ENCODE measurements around the gene UCKL1. TPM values are rescaled to one million over a fixed set of nuclear protein-coding genes. Genes with fewer than 3 reads are reported as not detected.
"Not testable (repeated sequence)": the region's sequence is repeated elsewhere in the genome, so short reads cannot be mapped to it uniquely, and the experiment has no call there.

The UCKL1 gene
- total RNA-seq, 1 experiment from 2014 or later, result 47.4 TPM

DNA sequence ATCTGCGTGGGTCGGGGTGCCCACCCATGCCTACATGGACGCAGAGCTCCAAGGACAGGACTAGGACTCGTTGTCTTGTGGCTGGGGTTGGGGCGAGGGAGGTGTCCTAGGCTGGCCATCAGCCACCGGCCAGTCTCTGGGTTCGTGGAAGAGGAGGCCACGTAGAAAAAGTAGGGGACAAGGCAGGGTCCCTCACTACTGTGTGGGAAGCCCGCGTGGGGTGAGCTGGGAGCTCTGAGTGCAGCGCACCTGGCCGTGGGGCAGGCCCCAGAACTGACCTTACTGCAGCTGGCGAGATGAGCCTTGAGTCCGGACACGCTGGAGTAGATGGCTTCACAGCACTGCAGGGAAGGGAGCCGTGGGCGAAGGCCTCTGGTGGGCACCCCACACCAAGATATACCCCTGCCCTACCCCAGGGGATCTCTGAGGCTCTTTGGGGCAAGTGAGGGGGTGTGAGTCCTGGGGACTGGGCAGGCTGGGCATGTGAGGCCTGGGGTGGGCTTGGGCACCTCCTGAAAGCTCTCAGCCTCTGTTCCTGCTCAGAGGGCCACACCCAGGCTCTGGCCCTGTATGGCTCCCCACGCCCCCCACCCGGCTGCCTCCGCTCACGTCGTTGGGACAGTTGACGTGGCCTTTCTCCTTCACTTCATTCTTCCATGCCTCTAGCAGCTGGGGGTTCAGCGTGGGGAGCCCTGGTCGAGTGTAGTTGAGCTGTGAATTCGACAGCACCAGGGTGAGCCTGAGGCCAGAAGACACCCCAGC, 5.6 kb upstream of the UCKL1 start:
- no peak for ATAC-seq
- in situ Hi-C loops (cut with HindIII; ENCODE audit: low pct_unique_long_range_greater_than_20kb, low sequenced_read_pairs) (no loop called here), intact Hi-C loops (cut with micrococcal nuclease; ENCODE audit: unreplicated experiment) (no loop called here)
- no peak for TF ChIP-seq TCF7L2 (IDR thresholded peaks at IDR 0.05; ENCODE audit: low read depth, low read length)
- TF ChIP-seq, protein P1, sequence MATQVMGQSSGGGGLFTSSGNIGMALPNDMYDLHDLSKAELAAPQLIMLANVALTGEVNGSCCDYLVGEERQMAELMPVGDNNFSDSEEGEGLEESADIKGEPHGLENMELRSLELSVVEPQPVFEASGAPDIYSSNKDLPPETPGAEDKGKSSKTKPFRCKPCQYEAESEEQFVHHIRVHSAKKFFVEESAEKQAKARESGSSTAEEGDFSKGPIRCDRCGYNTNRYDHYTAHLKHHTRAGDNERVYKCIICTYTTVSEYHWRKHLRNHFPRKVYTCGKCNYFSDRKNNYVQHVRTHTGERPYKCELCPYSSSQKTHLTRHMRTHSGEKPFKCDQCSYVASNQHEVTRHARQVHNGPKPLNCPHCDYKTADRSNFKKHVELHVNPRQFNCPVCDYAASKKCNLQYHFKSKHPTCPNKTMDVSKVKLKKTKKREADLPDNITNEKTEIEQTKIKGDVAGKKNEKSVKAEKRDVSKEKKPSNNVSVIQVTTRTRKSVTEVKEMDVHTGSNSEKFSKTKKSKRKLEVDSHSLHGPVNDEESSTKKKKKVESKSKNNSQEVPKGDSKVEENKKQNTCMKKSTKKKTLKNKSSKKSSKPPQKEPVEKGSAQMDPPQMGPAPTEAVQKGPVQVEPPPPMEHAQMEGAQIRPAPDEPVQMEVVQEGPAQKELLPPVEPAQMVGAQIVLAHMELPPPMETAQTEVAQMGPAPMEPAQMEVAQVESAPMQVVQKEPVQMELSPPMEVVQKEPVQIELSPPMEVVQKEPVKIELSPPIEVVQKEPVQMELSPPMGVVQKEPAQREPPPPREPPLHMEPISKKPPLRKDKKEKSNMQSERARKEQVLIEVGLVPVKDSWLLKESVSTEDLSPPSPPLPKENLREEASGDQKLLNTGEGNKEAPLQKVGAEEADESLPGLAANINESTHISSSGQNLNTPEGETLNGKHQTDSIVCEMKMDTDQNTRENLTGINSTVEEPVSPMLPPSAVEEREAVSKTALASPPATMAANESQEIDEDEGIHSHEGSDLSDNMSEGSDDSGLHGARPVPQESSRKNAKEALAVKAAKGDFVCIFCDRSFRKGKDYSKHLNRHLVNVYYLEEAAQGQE (IDR thresholded peaks at IDR 0.05; ENCODE audit: insufficient read depth in 1 of 2, low read depth in 2 of 2, low read length in 1 of 2), result no peak
- DNase-seq (ENCODE audit: low read depth, low spot score), result no peak
- H3K9me3 ChIP-seq (ENCODE audit: control insufficient read depth, insufficient read depth, low read depth, low read length), result no peaks in the 10 kb centered on the region
- no peak overlapping the region for H3K27ac ChIP-seq (ENCODE audit: low read length)
- H3K4me1 ChIP-seq (ENCODE audit: control insufficient read depth, insufficient read depth, low read length), result peaks cover 15% of the 10 kb centered on the region
- CTCF ChIA-PET, result no interaction called here
- H3K27me3 ChIP-seq (ENCODE audit: control insufficient read depth, insufficient read depth, low read length), result no peaks in the 10 kb centered on the region
- no peak overlapping the region for H3K4me3 ChIP-seq (ENCODE audit: low read depth in 2 of 2, low read length in 2 of 2)
- POLR2A ChIA-PET, result no interaction called here
- H3K36me3 ChIP-seq (ENCODE audit: control insufficient read depth, insufficient read depth, low read length), result no peaks in the 10 kb centered on the region
- BruUV-seq (replicated peaks), result no TSS peak

DNA sequence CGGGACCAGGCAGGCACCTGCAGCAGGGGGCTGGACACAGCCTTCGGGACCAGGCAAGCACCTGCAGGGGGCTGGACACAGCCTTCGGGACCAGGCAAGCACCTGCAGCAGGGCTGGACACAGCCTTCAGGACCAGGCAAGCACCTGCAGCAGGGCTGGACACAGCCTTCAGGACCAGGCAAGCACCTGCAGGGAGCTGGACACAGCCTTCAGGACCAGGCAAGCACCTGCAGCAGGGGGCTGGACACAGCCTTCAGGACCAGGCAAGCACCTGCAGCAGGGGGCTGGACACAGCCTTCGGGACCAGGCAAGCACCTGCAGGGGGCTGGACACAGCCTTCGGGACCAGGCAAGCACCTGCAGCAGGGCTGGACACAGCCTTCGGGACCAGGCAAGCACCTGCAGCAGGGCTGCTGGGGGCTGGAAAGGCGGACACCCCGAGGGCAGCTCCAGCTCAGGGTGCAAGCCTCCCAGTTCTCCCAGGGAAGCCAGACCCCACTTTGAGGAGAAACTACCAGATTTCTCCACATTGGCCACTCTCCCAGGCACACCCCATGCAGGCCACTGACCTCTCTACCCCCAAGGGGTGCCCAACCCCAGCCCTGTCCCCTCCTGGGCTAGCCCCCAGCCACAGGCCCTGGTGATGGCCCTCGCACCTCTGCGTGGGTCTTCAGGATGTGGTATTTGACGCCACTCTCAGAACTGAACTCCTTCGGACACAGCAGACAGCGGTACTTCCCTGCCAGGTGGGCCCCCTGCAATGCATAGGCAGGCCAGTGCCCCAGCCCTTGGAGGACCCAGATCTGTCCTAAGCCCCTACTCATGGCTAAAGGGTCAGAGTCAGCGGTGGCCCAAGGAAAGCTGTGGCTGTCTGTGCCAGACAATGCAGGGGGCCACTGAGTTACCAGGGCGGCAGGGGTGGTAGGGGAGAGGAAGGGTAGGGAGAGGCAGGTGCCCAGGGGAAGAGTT, 4.7 kb upstream of the UCKL1 start:
- BruUV-seq (replicated peaks); POLR2A ChIA-PET: not testable (repeated sequence)

DNA sequence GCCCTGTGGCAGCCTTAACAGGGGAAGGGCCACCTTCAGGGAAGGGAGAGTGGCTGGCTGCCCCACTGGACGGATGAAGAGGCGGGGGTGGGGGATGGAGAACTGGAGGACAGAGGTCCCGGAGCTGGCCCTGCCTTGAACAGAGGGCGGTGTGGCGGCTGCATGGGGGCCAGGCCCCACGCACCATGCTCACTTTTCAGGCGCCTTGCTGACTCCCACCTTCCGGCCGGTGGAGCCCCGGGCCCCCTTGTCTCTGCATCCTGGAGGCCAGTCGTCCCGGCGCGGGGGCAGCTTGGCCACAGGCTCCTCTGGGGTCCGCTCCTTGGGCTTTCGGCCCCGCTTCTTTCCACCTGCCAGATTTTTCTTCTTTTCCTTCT, 3.5 kb upstream of the UCKL1 start:
- Histone ChIP-seq H3K27ac (ENCODE audit: low read length) (no peak overlapping the region), H3K4me3 (ENCODE audit: low read depth in 2 of 2, low read length in 2 of 2) (no peak overlapping the region), H3K27me3 (ENCODE audit: control insufficient read depth, insufficient read depth, low read length) (no peaks in the 10 kb centered on the region), H3K4me1 (ENCODE audit: control insufficient read depth, insufficient read depth, low read length) (peaks cover 16% of the 10 kb centered on the region), H3K36me3 (ENCODE audit: control insufficient read depth, insufficient read depth, low read length) (peaks cover 3% of the 10 kb centered on the region; the same call in 1 of the 2 replicates), H3K9me3 (ENCODE audit: control insufficient read depth, insufficient read depth, low read depth, low read length) (no peaks in the 10 kb centered on the region)
- no peak for ATAC-seq
- CTCF ChIA-PET, result no interaction called here
- intact Hi-C loops (cut with micrococcal nuclease; ENCODE audit: unreplicated experiment) (no loop called here), in situ Hi-C loops (cut with HindIII; ENCODE audit: low pct_unique_long_range_greater_than_20kb, low sequenced_read_pairs) (no loop called here)
- TF ChIP-seq SIN3A (IDR thresholded peaks at IDR 0.05; ENCODE audit: borderline replicate concordance, insufficient read depth, low read depth, low read length) (no peak), POLR2AphosphoS5 (IDR thresholded peaks at IDR 0.05; ENCODE audit: low read depth, low read length) (no peak), TCF7L2 (IDR thresholded peaks at IDR 0.05; ENCODE audit: low read depth, low read length) (no peak)
- TF ChIP-seq, protein P2, sequence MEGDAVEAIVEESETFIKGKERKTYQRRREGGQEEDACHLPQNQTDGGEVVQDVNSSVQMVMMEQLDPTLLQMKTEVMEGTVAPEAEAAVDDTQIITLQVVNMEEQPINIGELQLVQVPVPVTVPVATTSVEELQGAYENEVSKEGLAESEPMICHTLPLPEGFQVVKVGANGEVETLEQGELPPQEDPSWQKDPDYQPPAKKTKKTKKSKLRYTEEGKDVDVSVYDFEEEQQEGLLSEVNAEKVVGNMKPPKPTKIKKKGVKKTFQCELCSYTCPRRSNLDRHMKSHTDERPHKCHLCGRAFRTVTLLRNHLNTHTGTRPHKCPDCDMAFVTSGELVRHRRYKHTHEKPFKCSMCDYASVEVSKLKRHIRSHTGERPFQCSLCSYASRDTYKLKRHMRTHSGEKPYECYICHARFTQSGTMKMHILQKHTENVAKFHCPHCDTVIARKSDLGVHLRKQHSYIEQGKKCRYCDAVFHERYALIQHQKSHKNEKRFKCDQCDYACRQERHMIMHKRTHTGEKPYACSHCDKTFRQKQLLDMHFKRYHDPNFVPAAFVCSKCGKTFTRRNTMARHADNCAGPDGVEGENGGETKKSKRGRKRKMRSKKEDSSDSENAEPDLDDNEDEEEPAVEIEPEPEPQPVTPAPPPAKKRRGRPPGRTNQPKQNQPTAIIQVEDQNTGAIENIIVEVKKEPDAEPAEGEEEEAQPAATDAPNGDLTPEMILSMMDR (IDR thresholded peaks at IDR 0.05), result no peak
- TF ChIP-seq, protein P1 (IDR thresholded peaks at IDR 0.05; ENCODE audit: insufficient read depth in 1 of 2, low read depth in 2 of 2, low read length in 1 of 2), result no peak
- no TSS peak for BruUV-seq (replicated peaks)
- DNase-seq (ENCODE audit: low read depth, low spot score), result no peak
- POLR2A ChIA-PET, result no interaction called here

More for the DNA sequence above, 4.7 kb upstream of the UCKL1 start:
- H3K36me3 ChIP-seq (ENCODE audit: control insufficient read depth, insufficient read depth, low read length); intact Hi-C loops (cut with micrococcal nuclease; ENCODE audit: unreplicated experiment); H3K9me3 ChIP-seq (ENCODE audit: control insufficient read depth, insufficient read depth, low read depth, low read length); H3K4me3 ChIP-seq (ENCODE audit: low read depth in 2 of 2, low read length in 2 of 2); ATAC-seq; in situ Hi-C loops (cut with HindIII; ENCODE audit: low pct_unique_long_range_greater_than_20kb, low sequenced_read_pairs); H3K27me3 ChIP-seq (ENCODE audit: control insufficient read depth, insufficient read depth, low read length); H3K27ac ChIP-seq (ENCODE audit: low read length); DNase-seq (ENCODE audit: low read depth, low spot score); CTCF ChIA-PET: not testable (repeated sequence)
- peaks cover 15% of the 10 kb centered on the region for H3K4me1 ChIP-seq (ENCODE audit: control insufficient read depth, insufficient read depth, low read length)
